ENCODE measurements around the gene CXCL1.

DNA sequence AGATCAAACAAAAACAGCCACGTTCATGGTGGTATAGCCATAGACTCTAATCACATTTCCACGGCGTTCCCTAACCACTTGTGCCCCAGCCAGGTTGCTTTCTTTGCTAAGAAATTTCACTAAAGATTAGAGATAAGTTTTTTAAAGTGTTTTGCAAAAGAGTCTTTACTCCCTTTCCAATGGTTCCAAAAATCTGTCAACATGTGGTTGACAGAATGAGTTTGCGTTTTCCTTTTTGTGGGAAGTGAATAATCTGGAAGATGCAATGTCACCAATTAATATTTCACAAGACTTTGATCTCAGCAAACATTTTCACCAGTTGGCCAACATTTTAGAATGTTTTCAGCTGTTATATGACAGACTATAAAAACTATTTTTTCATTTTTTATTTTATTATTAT lies 35.3 kb downstream of the CXCL1 start:
- no peak for TF ChIP-seq POLR2A (IDR thresholded peaks at IDR 0.05; ENCODE audit: low read depth)
- TF ChIP-seq, protein P1, sequence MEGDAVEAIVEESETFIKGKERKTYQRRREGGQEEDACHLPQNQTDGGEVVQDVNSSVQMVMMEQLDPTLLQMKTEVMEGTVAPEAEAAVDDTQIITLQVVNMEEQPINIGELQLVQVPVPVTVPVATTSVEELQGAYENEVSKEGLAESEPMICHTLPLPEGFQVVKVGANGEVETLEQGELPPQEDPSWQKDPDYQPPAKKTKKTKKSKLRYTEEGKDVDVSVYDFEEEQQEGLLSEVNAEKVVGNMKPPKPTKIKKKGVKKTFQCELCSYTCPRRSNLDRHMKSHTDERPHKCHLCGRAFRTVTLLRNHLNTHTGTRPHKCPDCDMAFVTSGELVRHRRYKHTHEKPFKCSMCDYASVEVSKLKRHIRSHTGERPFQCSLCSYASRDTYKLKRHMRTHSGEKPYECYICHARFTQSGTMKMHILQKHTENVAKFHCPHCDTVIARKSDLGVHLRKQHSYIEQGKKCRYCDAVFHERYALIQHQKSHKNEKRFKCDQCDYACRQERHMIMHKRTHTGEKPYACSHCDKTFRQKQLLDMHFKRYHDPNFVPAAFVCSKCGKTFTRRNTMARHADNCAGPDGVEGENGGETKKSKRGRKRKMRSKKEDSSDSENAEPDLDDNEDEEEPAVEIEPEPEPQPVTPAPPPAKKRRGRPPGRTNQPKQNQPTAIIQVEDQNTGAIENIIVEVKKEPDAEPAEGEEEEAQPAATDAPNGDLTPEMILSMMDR (IDR thresholded peaks at IDR 0.05): no peak
- TF ChIP-seq POLR2AphosphoS5 (IDR thresholded peaks at IDR 0.05): no peak
- TF ChIP-seq EP300 (IDR thresholded peaks at IDR 0.05): no peak

Measured in esophagus muscularis mucosa (tissue), 4 donors.